ENCODE data around the gene ZEB2. TPM values are rescaled to one million over a fixed set of nuclear protein-coding genes. Genes with fewer than 3 reads are reported as not detected.

The ZEB2 gene
- total and polyA plus RNA-seq, 2 donors (not counting 3 experiments of a cell fraction or from before 2014, with no cell fraction given): 17.9 to 49.6 TPM

DNA sequence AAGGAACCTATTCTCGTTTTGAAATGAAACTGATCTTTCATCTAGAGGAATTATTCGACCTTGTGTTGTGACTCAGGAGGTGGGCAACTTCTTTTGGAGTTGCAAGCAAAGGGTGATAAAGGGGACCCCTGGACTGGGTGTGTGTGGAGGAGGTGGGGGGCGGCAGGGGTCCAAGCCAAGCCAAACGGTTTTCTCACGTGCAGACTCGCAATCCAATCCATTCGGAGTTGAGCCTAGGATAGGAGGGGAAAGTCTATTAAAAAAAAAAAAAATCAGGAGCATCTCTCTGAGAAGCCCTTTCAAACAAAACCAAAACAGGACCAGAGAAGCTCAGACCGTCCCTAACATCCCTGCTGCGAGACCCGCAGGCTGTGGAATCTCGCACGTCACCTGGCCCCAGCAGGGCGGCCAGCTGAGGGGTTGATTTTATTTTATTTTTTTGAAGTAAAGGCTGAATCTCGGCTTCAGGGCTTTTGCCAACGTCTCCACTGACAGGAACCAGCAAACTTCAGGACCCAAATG lies 3.7 kb upstream of the ZEB2 start:
- H3K27me3 ChIP-seq (ENCODE audit: control insufficient read depth in 2 of 2, insufficient read depth in 2 of 2, low read length in 2 of 2): no peaks in the 10 kb centered on the region
- DNase-seq (ENCODE audit: low read depth, low spot score) (peak; percentile 36), FAIRE-seq (no peak)
- intact Hi-C loops (cut with micrococcal nuclease): loop anchor here (1.0 to 10.0 kb wide), 6 partner anchors 59 to 681 kb away; no protein-coding TSS in a partner anchor
- peak overlapping the region; percentile 99 for H2AFZ ChIP-seq (ENCODE audit: low read depth, low read length)
- peak overlapping the region; percentile 79 for H3K9ac ChIP-seq (replicated peaks; ENCODE audit: extremely low read depth, insufficient read depth, low read length)
- H3K27ac ChIP-seq (ENCODE audit: insufficient read depth, low read depth, low read length): peak overlapping the region; percentile 53
- peaks cover 36% of the 10 kb centered on the region for H3K4me1 ChIP-seq (ENCODE audit: control insufficient read depth, extremely low read depth, insufficient read depth, low read length)
- CTCF ChIA-PET: interaction anchor here (0.7 to 1.6 kb wide), 3 partner anchors 96 to 1229 kb away, joined by 3 to 5 read pairs (median 4); no protein-coding TSS in a partner anchor
- TF ChIP-seq EZH2 (IDR thresholded peaks at IDR 0.05; ENCODE audit: borderline replicate concordance, low read depth, low read length, severe bottlenecking): no peak
- TF ChIP-seq, protein P1, sequence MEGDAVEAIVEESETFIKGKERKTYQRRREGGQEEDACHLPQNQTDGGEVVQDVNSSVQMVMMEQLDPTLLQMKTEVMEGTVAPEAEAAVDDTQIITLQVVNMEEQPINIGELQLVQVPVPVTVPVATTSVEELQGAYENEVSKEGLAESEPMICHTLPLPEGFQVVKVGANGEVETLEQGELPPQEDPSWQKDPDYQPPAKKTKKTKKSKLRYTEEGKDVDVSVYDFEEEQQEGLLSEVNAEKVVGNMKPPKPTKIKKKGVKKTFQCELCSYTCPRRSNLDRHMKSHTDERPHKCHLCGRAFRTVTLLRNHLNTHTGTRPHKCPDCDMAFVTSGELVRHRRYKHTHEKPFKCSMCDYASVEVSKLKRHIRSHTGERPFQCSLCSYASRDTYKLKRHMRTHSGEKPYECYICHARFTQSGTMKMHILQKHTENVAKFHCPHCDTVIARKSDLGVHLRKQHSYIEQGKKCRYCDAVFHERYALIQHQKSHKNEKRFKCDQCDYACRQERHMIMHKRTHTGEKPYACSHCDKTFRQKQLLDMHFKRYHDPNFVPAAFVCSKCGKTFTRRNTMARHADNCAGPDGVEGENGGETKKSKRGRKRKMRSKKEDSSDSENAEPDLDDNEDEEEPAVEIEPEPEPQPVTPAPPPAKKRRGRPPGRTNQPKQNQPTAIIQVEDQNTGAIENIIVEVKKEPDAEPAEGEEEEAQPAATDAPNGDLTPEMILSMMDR (IDR thresholded peaks at IDR 0.05; ENCODE audit: extremely low read depth in 1 of 2, insufficient read depth in 1 of 2, low read depth in 1 of 2, low read length in 2 of 2): no peak
- no peak for TF ChIP-seq JUN (IDR thresholded peaks at IDR 0.05; ENCODE audit: borderline replicate concordance, insufficient read depth, insufficient read length, low read depth)
- TF ChIP-seq POLR2AphosphoS5 (IDR thresholded peaks at IDR 0.05; ENCODE audit: insufficient read depth, low read depth, low read length): no peak
- TF ChIP-seq FOS (IDR thresholded peaks at IDR 0.05; ENCODE audit: borderline replicate concordance, insufficient read depth, low read length): no peak
- TF ChIP-seq MYC (IDR thresholded peaks at IDR 0.05; ENCODE audit: low read depth, low read length): no peak
- no peak for TF ChIP-seq POLR2A (IDR thresholded peaks at IDR 0.05; ENCODE audit: low read depth, low read length)
- TF ChIP-seq, protein P2, sequence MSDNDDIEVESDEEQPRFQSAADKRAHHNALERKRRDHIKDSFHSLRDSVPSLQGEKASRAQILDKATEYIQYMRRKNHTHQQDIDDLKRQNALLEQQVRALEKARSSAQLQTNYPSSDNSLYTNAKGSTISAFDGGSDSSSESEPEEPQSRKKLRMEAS (IDR thresholded peaks at IDR 0.05; ENCODE audit: insufficient read depth, insufficient read length): no peak
- TF ChIP-seq GATA2 (IDR thresholded peaks at IDR 0.05; ENCODE audit: insufficient read depth, insufficient read length, low read depth, low read length): no peak
- H3K4me2 ChIP-seq (ENCODE audit: insufficient read depth, low read length): peak overlapping the region; percentile 99
- dilution Hi-C loops (cut with MboI; ENCODE audit: extremely low pct_ligation_motif_present, low sequenced_read_pairs): loop anchor here (25.0 kb wide), 1 partner anchor 161 kb away; no protein-coding TSS in a partner anchor
- no TSS peak for BruUV-seq (replicated peaks)
- H3K4me3 ChIP-seq (replicated peaks in 1 of 3; ENCODE audit: insufficient read depth in 1 of 3, low read depth in 1 of 3, low read length in 3 of 3): peak overlapping the region; percentile 45 to 91 (median 89)
- POLR2A ChIA-PET: interaction anchor here (0.7 kb wide), 1 partner anchor 9 kb away, joined by 3 read pairs; no protein-coding TSS in a partner anchor
- H4K20me1 ChIP-seq (replicated peaks; ENCODE audit: control insufficient read depth, extremely low read depth, insufficient read depth, low read length): no peaks in the 10 kb centered on the region
- H3K79me2 ChIP-seq (ENCODE audit: control insufficient read depth, insufficient read depth, low read length): peaks cover 11% of the 10 kb centered on the region
- H3K9me1 ChIP-seq (replicated peaks; ENCODE audit: control insufficient read depth, extremely low read depth, insufficient read depth, low read length): no peaks in the 10 kb centered on the region
- no peaks in the 10 kb centered on the region for H3K36me3 ChIP-seq (ENCODE audit: control insufficient read depth in 2 of 2, extremely low read depth in 1 of 2, insufficient read depth in 2 of 2, low read length in 2 of 2)
- H3K9me3 ChIP-seq (replicated peaks; ENCODE audit: control insufficient read depth, insufficient read depth, low read length): no peaks in the 10 kb centered on the region

All from endothelial cell of umbilical vein (primary cell).